A673 (cell line): Measurements from ENCODE around the gene LKAAEAR1. TPM values are rescaled to one million over a fixed set of nuclear protein-coding genes. Genes with fewer than 3 reads are reported as not detected.

Experiments
- BruUV-seq: library from RNA; stranded (reverse); fragments of 400-500 nt; replicated peaks from 2 replicates; lab custom pipeline; 2021; lab: Mats Ljungman, UMichigan
- CTCF ChIA-PET: fragments of 300-600 bp; sonication (Branson Sonifier 250); formaldehyde crosslinking; loops from one replicate; lab custom pipeline; 2022; ENCODE audit warnings: antibody characterized with exemption; lab: Charles Lee
- POLR2A ChIA-PET: fragments of 300-600 bp; sonication (Branson Sonifier 250); formaldehyde crosslinking; loops from one replicate; lab custom pipeline; 2022; ENCODE audit warnings: antibody characterized with exemption; ENCODE audit not compliant: low non-redundant PET; lab: Charles Lee
- DNase-seq: peaks from one replicate; pipeline ENCODE4 v3.0.0-alpha.2; 2015; ENCODE audit warnings: low spot score
- H3K27ac ChIP-seq: fragments of 200-600 bp; sonication (generic); 2 replicates; pipeline ENCODE4 v1.5.1; 2016; ENCODE audit warnings: mixed run types, low read depth, mild to moderate bottlenecking, mixed read lengths, antibody characterized with exemption, low read length; ENCODE audit not compliant: poor library complexity, severe bottlenecking
- H3K27me3 ChIP-seq: fragments of 200-600 bp; sonication (generic); replicated peaks from 2 replicates; pipeline ENCODE4 v1.6.1; 2017; ENCODE audit warnings: mixed run types, low read depth, mild to moderate bottlenecking, mixed read lengths, antibody characterized with exemption, low read length; ENCODE audit not compliant: insufficient read depth, poor library complexity
- H3K36me3 ChIP-seq: fragments of 200-600 bp; sonication (generic); 2 replicates; pipeline ENCODE4 v1.6.1; 2016; ENCODE audit warnings: mixed run types, mild to moderate bottlenecking, mixed read lengths, antibody characterized with exemption, low read length; ENCODE audit not compliant: insufficient read depth, poor library complexity, severe bottlenecking
- H3K4me1 ChIP-seq: fragments of 200-600 bp; sonication (generic); 2 replicates; pipeline ENCODE4 v1.6.1; 2017; ENCODE audit warnings: mixed run types, mild to moderate bottlenecking, mixed read lengths, antibody characterized with exemption, low read length; ENCODE audit not compliant: insufficient read depth, poor library complexity, severe bottlenecking
- H3K4me3 ChIP-seq: fragments of 200-600 bp; sonication (generic); 2 replicates; pipeline ENCODE4 v1.5.1; 2016; ENCODE audit warnings: low read depth, mixed run types, mild to moderate bottlenecking, mixed read lengths, low read length; ENCODE audit not compliant: poor library complexity, severe bottlenecking
- H3K9me3 ChIP-seq: fragments of 200-600 bp; sonication (generic); 2 replicates; pipeline ENCODE4 v1.6.1; 2016; ENCODE audit warnings: mixed run types, low read depth, mild to moderate bottlenecking, mixed read lengths, antibody characterized with exemption, low read length; ENCODE audit not compliant: poor library complexity, severe bottlenecking
- EZH2 ChIP-seq: fragments of 200-600 bp; sonication (generic); IDR thresholded peaks from 2 replicates; pipeline ENCODE4 v1.6.1; 2017; ENCODE audit warnings: borderline replicate concordance, low read depth, mild to moderate bottlenecking, mixed read lengths, antibody characterized with exemption, low read length; ENCODE audit not compliant: poor library complexity, severe bottlenecking
- intact Hi-C: fragments of 100-400 bp; cut with micrococcal nuclease; formaldehyde crosslinking; loops from one replicate; pipeline ENCODE4 v1.10.0; 2022; ENCODE audit not compliant: unreplicated experiment
- total RNA-seq: library from RNA; stranded (reverse); gene quantifications from 2 replicates; pipeline ENCODE4 v1.2.3, GENCODE V29; 2021
- TF ChIP-seq, protein P1 (sequence below): fragments of 300-800, 200-600 bp; sonication (generic); conservative IDR thresholded peaks from 2 replicates; pipeline ENCODE4 v1.5.1; 2017; ENCODE audit warnings: low read depth, mild to moderate bottlenecking, antibody characterized with exemption, low read length, moderate library complexity, mixed read lengths

LKAAEAR1 gene
- total RNA-seq, 1 experiment from 2014 or later: 0.62 TPM

DNA sequence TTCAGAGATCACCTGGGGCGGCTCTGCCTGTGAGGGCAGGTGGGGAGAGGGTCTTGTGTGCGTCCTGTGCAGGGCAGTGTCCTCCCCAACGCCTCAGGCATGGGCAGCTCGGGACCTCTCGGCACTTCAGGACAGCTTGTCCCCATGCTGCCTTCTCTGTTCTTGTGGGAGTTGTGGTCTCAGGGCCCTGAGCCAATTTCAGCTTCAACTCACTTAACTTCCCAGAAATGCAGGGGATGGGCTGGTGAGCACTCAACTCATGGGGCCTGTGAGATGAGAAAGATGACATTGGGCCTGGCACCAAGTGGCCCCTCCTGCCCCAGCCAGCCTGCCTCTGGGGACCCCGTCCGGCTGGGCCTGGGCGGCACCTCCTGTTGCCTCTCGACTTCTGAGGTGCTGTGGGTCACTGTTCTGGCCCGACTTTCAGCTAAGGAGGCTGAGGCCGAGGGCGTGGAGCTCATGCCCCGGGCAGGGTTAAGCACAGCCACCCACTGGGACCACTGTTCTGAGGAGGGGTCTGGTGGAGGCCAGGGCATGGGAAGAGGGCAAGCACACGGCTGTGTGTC, 11.6 kb downstream of the LKAAEAR1 start:
- BruUV-seq: no TSS peak
- TF ChIP-seq, protein P1, sequence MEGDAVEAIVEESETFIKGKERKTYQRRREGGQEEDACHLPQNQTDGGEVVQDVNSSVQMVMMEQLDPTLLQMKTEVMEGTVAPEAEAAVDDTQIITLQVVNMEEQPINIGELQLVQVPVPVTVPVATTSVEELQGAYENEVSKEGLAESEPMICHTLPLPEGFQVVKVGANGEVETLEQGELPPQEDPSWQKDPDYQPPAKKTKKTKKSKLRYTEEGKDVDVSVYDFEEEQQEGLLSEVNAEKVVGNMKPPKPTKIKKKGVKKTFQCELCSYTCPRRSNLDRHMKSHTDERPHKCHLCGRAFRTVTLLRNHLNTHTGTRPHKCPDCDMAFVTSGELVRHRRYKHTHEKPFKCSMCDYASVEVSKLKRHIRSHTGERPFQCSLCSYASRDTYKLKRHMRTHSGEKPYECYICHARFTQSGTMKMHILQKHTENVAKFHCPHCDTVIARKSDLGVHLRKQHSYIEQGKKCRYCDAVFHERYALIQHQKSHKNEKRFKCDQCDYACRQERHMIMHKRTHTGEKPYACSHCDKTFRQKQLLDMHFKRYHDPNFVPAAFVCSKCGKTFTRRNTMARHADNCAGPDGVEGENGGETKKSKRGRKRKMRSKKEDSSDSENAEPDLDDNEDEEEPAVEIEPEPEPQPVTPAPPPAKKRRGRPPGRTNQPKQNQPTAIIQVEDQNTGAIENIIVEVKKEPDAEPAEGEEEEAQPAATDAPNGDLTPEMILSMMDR: no peak
- no peak for TF ChIP-seq EZH2
- Histone ChIP-seq H3K36me3 (peaks cover 6% of the 10 kb centered on the region), H3K4me3 (no peak overlapping the region), H3K27ac (no peak overlapping the region), H3K9me3 (no peaks in the 10 kb centered on the region), H3K4me1 (no peaks in the 10 kb centered on the region), H3K27me3 (no peaks in the 10 kb centered on the region)
- intact Hi-C loops: no loop called here
- DNase-seq: no peak
- POLR2A ChIA-PET: no interaction called here
- CTCF ChIA-PET: no interaction called here

DNA sequence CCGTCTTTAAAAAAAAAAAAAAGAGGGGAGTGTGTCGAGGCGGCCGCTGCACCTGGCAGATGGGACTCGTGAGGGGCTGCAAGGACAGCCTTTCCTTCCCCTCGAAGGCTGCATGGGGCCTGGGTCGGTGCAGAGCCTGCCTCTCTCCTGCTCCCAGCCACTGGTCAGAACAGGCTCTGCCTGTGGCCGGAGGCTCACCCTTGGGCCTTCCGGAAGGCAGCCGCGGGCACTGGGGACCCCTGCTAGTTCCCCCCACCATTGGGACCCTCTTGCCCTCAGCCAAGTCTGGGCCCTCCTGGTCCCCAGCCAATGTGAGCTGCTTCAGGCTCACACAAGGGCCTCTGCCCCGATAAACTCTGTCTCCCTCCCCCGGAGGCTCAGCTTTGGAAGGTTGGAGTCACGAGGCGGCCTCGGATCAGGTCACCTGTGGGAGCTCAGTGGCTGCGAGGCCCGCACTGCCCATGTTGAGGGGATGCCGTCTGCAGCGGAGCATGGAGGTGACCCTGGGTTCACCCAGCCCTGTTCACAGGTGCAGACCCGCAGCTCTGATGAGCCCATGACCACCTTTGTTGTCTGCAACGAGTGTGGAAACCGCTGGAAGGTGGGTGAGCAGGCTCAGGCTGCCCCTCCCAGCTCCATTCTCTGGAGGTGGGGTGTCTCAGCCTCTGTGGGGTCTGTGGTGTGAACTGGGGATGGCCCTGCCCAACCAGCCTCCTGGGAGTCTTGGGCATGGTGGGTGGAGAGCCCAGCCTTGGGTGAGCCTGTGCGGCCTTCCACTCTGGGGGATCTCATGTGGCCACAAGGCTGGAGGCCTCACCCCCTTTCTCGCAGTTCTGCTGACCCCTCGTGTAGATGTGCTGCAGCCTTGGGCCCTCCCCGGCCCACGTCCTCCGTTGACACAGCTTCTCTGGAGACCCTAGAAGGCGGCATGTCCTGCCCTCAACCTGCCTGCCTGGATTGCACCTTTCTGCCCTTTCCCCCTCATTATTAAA, 12.6 kb downstream of the LKAAEAR1 start:
- Histone ChIP-seq H3K27ac (no peak overlapping the region), H3K9me3 (no peaks in the 10 kb centered on the region), H3K36me3 (peaks cover 6% of the 10 kb centered on the region), H3K27me3 (no peaks in the 10 kb centered on the region), H3K4me3 (no peak overlapping the region), H3K4me1 (no peaks in the 10 kb centered on the region)
- TF ChIP-seq EZH2: no peak
- TF ChIP-seq, protein P1: no peak
- ChIA-PET POLR2A (no interaction called here), CTCF (interaction anchor here (0.7 kb wide), 1 partner anchor 517 kb away, joined by 6 read pairs; no protein-coding TSS in a partner anchor)
- no peak for DNase-seq
- no TSS peak for BruUV-seq
- intact Hi-C loops: no loop called here

DNA sequence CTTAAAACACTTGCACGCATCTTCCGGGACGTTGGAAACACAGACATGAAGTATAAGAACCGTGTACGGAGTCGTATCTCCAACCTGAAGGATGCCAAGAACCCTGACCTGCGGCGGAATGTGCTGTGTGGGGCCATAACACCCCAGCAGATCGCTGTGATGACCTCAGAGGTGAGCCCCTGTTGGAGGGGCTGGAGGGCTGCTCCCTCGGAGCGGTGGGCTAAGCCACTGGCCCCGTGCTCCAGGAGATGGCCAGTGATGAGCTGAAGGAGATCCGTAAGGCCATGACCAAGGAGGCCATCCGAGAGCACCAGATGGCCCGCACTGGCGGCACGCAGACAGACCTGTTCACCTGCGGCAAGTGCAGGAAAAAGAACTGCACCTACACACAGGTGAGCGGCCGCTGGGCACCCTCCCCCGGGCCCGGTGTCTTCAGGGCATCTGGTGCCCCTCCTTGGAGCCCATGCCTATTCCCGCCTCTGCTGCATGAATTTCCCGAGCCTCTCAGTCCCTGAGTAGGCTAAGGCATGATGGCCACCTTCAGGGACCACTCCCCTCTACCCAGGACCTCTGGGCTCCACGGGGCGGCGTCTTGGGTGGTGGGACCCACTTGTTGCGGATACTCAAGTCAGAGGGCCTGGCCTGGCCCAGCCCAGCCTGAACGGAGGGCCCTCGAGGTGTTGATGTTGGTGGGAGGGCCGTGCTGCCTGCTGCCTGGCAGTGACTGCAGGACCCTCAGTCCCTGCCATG, 13.8 kb downstream of the LKAAEAR1 start:
- POLR2A ChIA-PET: no interaction called here
- H3K4me3 ChIP-seq: no peak overlapping the region
- no peak for DNase-seq
- H3K36me3 ChIP-seq: peaks cover 6% of the 10 kb centered on the region
- no peaks in the 10 kb centered on the region for H3K4me1 ChIP-seq
- TF ChIP-seq, protein P1: no peak
- no peak for TF ChIP-seq EZH2
- no TSS peak for BruUV-seq
- CTCF ChIA-PET: interaction anchor here (0.7 kb wide), 1 partner anchor 516 kb away, joined by 6 read pairs; no protein-coding TSS in a partner anchor
- H3K27ac ChIP-seq: no peak overlapping the region
- intact Hi-C loops: no loop called here
- H3K9me3 ChIP-seq: no peaks in the 10 kb centered on the region
- H3K27me3 ChIP-seq: no peaks in the 10 kb centered on the region
